ENCODE measurements around the gene ATP6V1B1.
A peak's percentile ranks its signal among the peaks of the same experiment; 100 is the strongest.

Gene ATP6V1B1

GRCh38 chr2:70935468-70936164 lies at the start of gene ATP6V1B1:
TSS of gene ATP6V1B1 (plus strand) at chr2:70935900. CDS start at chr2:70935955, 55 bp downstream.
- no peak for DNase-seq (ENCODE audit: low read depth in 2 of 2)

- DNase-seq (ENCODE audit: low read depth in 2 of 2) = no peak
These were observed 49.1 kb upstream of the ATP6V1B1 start for GRCh38 chr2:70886541-70886987.

- no peak for DNase-seq (ENCODE audit: low read depth in 2 of 2)
These were observed 48.5 kb upstream of the ATP6V1B1 start for GRCh38 chr2:70887208-70887549.

GRCh38 chr2:70887550-70888246 lies 48.0 kb upstream of the ATP6V1B1 start:
- peak in 1 of 2 donors; percentile 55 for DNase-seq (ENCODE audit: low read depth in 2 of 2)

- no peak for DNase-seq (ENCODE audit: low read depth in 2 of 2)
These were observed 47.3 kb upstream of the ATP6V1B1 start for GRCh38 chr2:70888366-70888922.

- DNase-seq (ENCODE audit: low read depth in 2 of 2) = no peak
These were observed 46.6 kb upstream of the ATP6V1B1 start for GRCh38 chr2:70888923-70889715.

- DNase-seq (ENCODE audit: low read depth in 2 of 2) = no peak
These were observed 46.0 kb upstream of the ATP6V1B1 start for GRCh38 chr2:70889716-70890037.

GRCh38 chr2:70890469-70891065 lies 45.1 kb upstream of the ATP6V1B1 start:
- DNase-seq (ENCODE audit: low read depth in 2 of 2) = no peak

- no peak for DNase-seq (ENCODE audit: low read depth in 2 of 2)
These were observed 43.9 kb upstream of the ATP6V1B1 start for GRCh38 chr2:70891572-70892357.

- no peak for DNase-seq (ENCODE audit: low read depth in 2 of 2)
These were observed 43.0 kb upstream of the ATP6V1B1 start for GRCh38 chr2:70892750-70893149.

GRCh38 chr2:70893186-70893585 lies 42.5 kb upstream of the ATP6V1B1 start:
- DNase-seq (ENCODE audit: low read depth in 2 of 2) = no peak

GRCh38 chr2:70894765-70895164 lies 40.9 kb upstream of the ATP6V1B1 start:
- no peak for DNase-seq (ENCODE audit: low read depth in 2 of 2)

GRCh38 chr2:70895249-70895648 lies 40.5 kb upstream of the ATP6V1B1 start:
- no peak for DNase-seq (ENCODE audit: low read depth in 2 of 2)

GRCh38 chr2:70895998-70896764 lies 39.5 kb upstream of the ATP6V1B1 start:
- no peak for DNase-seq (ENCODE audit: low read depth in 2 of 2)

GRCh38 chr2:70896765-70897202 lies 38.9 kb upstream of the ATP6V1B1 start:
- DNase-seq (ENCODE audit: low read depth in 2 of 2) = no peak

GRCh38 chr2:70897203-70897976 lies 38.3 kb upstream of the ATP6V1B1 start:
- no peak for DNase-seq (ENCODE audit: low read depth in 2 of 2)

GRCh38 chr2:70897977-70898226 lies 37.8 kb upstream of the ATP6V1B1 start:
- no peak for DNase-seq (ENCODE audit: low read depth in 2 of 2)

GRCh38 chr2:70898363-70899240 lies 37.1 kb upstream of the ATP6V1B1 start:
- no peak for DNase-seq (ENCODE audit: low read depth in 2 of 2)
